LHCN-M2 (cell line): ENCODE data around the gene LAPTM4A. TPM values are rescaled to one million over a fixed set of nuclear protein-coding genes. Genes with fewer than 3 reads are reported as not detected.
A peak's percentile ranks its signal among the peaks of the same experiment; 100 is the strongest.
"Not testable (repeated sequence)": the region's sequence is repeated elsewhere in the genome, so short reads cannot be mapped to it uniquely, and the experiment has no call there.

Experiments
- DNase-seq: peaks from one replicate; pipeline ENCODE4 v3.0.0-alpha.2; 2012; ENCODE audit warnings: low read depth
- total RNA-seq: library from RNA; depleted of rRNA; stranded (reverse); fragments of >200 nt; gene quantifications from 2 replicates; pipeline ENCODE4 v1.2.3, GENCODE V29; 2014

Gene LAPTM4A
- total RNA-seq, 1 experiment from 2014 or later: 174 TPM

DNA sequence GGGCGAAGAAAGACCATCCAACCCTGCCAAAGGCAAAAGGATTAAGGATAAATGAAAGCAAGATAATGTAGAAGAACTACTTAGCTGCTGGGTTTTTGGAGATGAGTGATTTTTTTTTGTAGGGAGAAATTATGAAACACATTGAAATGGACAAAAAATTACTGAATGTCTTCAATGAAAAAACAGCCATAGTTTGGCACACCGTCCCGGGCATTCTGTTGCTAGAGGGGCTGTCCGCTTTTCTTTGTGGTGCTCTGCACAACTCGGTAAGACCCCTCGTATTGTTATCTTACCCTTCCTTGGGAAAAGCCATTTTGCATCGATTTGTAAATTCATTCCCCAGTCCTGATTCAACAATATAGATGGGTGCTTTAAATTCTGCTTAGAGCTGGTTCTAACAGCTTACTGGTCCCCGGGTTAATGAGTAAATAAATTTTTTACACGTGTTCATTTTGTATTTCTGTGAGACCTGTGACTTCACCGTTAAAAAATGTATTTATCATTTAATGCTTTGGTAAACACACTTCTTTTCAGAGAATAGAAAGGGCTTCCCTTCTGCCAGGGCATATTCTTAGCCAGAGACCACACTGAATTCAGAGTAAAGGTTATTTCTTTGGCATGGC lies 912 bp upstream of the LAPTM4A start:
- peak; percentile 37 for DNase-seq

GRCh38 chr2:20050646-20051531 lies 539 bp downstream of the LAPTM4A start:
- peak; percentile 68 for DNase-seq

GRCh38 chr2:20050104-20050645 lies 1.3 kb downstream of the LAPTM4A start:
- DNase-seq: peak; percentile 66

GRCh38 chr2:20049637-20050036 lies 1.8 kb downstream of the LAPTM4A start:
- DNase-seq: no peak

DNA sequence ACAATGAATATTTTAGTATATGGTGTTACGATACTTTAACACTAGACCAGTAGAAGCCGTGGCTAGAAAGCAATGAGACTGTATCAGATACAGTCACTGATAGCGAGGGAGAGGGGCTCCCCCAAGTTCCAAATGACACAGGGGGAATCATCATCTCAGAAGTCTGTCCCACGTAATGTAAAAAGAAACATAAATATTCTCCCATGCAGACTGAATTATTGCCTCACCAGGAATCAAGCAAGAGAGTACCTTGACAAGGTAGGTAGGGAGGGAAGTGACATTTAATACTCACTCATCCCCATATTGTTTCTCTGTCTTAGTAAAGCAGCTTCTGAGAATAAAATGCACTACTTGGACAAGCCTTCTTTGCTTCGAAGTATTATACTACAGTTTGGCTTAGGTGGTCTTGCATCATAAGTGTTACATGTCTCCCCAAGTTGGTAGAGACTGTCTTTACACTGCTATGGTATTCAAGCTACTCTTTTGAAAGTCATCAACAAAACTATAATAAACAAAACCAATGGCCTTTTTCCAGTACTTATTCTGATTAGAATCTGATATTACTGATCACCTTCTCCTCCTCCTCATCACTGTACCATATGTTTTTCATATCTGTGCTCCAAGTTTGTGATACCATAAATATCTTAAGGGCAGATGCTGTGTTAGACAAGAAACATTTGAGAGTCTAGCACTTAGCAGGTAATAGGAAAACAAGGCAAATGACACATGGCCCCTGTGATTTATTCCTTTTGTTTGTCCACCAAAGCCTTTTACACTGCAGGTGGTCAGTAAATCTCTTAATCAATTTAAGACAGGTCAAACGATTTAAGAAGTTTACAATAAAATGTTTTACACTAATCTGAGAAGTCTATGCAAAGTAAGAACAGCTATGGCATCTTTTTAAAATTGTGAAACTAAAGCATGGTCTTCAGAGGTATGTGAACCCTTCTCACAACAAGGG lies 2.7 kb downstream of the LAPTM4A start:
- no peak for DNase-seq

DNA sequence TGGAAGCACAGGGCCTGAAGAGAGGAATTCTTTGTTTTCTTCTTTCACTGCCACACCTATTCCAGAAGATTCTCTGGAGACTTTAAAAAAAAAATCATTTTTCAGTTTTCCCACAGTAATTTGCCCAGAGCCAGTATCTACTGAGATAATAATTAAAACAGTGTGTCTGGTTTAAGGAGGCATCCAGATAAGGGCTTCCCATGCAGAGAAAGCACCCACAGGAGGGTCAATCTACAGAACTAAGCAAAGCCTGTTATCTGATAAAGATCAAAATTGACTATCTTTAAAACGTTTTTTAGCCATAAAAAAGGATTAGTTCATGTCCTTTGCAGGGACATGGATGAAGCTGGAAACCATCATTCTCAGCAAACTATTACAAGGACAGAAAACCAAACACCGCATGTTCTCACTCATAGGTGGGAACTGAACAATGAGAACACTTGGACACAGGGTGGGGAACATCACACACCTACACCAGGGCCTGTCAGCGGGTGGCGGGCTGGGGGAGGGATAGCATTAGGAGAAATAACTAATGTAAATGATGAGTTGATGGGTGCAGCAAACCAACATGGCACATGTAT lies 5.6 kb downstream of the LAPTM4A start:
- not testable (repeated sequence) for DNase-seq

- no peak for DNase-seq
These were observed 6.7 kb downstream of the LAPTM4A start for GRCh38 chr2:20044778-20045177.

- DNase-seq: no peak
These were observed 8.9 kb downstream of the LAPTM4A start for GRCh38 chr2:20042531-20042930.

- DNase-seq: peak; percentile 49
These were observed 10.8 kb downstream of the LAPTM4A start for GRCh38 chr2:20040489-20041172.

- no peak for DNase-seq
These were observed 13.8 kb downstream of the LAPTM4A start for GRCh38 chr2:20037660-20038059.

- DNase-seq: no peak
These were observed 15.3 kb downstream of the LAPTM4A start for GRCh38 chr2:20035955-20036666.

GRCh38 chr2:20034821-20035220 lies 16.6 kb downstream of the LAPTM4A start:
- DNase-seq: no peak

- DNase-seq: no peak
These were observed 17.2 kb downstream of the LAPTM4A start for GRCh38 chr2:20034218-20034617.

DNA sequence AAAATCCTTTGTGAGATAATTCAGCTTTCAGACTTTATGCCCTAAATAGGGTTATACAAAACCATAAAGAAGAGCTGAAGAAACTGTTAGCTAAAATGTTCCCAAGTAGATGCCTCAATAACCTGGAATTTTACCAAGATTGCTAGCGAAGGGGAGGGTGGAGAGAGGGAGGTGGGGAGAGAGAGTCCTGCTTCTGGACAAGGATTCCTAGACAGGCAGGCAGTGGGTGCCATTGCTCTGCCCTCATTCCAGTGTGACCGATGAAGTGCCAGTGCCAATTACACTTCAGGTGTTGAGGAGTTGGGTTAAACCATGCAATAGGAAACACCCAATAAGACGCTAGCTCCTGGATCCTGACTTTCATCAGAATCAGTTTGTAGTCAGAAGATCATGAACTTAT lies 18.1 kb downstream of the LAPTM4A start:
- no peak for DNase-seq

DNA sequence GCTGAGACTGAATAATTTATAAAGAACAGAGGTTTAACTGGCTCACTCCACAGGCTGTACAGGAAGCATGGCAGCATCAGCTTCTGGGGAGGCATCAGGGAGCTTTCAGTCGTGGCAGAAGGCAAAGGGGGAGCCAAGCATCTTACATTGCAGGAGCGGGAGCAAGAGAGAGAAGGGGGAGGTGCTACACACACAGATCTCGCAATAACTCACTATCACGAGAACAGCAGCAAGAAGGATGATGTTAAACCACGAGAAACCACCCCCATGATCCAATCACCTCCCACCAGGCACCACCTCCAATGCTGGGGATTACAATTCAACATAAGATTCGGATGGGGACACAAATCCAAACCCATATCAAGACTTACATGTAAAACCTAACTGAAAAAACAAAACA lies 21.2 kb downstream of the LAPTM4A start:
- DNase-seq: no peak

DNA sequence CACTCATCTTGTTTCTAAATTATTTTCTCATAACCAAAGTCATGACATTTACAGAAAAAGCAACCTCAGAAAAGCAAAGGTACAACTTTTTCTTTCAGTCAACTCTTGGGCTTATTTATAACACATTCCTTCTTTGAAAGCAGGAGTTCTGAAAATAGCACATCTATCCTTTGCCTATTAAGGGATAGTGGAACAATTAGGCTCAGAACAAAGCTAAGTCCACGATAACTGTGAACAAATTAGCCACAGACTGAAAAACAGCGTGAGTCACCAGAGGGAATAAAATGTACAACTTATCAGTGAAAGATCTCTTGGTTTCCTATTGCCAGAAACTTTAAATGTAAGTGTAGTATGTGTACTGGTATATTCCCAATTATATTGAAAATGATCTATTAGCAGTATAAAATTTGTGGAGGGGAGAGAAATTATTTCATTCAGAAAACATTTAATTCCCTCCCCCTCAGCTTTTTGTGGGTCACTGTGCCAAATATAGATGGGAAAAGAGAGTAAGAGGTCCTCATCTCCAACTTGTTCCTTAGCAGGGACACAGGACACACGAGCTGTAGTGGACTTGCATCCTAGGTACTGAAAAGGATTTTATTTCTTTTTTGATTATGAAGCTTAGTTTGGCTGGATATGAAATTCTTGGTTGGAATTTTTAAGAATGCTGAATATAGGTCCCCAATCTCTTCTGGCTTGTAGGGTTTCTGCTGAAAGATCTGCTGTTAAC lies 23.6 kb downstream of the LAPTM4A start:
- DNase-seq: peak; percentile 31

DNA sequence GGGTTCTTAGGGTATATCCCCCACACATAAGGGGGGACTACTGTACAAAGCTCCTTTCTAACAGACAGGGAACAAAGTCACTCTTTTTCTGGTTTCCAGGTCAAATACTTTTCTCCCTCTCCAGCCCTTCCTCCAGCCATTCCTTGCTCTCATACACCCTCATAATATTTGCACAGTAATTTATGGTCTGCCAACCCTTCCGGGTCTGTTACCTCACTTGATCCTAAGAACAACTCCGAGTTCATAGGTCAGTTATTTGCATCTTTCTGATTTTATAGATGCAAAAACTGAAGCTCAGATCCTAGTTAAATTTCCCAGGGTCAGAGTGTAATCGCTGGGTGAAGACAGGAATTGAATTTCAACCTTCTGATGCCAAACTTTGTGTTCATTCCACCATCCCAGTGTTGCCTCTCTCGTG lies 24.2 kb downstream of the LAPTM4A start:
- no peak for DNase-seq

- DNase-seq: no peak
These were observed 26.2 kb downstream of the LAPTM4A start for GRCh38 chr2:20025065-20025786.

DNA sequence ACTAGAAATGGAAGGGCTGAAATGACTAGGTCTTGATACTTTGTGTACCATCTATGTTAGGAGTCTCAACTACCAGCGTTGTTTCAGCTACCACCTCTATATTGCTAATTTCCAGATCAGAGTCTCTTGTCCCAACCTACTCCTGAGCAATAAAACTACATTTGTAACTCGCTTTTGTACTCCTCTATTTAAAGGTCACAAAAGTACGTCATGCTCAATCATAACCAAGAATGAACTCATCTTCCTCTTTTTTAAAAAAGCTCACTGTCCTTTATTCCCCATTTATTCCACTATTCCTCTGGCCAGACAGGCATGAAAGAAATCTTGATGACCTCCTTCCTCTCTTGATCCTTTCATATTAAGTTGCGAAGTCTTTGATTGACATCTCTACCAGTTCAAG lies 27.7 kb downstream of the LAPTM4A start:
- DNase-seq: no peak
